NCI-H187 treated with DMSO at 0.1 percent for 48 hours (cell line): ENCODE measurements around the gene PRSS50.

Experiments
- DNase-seq: peaks from one replicate; lab custom pipeline; 2025; lab: John Stamatoyannopoulos, UW

PRSS50 gene

DNA sequence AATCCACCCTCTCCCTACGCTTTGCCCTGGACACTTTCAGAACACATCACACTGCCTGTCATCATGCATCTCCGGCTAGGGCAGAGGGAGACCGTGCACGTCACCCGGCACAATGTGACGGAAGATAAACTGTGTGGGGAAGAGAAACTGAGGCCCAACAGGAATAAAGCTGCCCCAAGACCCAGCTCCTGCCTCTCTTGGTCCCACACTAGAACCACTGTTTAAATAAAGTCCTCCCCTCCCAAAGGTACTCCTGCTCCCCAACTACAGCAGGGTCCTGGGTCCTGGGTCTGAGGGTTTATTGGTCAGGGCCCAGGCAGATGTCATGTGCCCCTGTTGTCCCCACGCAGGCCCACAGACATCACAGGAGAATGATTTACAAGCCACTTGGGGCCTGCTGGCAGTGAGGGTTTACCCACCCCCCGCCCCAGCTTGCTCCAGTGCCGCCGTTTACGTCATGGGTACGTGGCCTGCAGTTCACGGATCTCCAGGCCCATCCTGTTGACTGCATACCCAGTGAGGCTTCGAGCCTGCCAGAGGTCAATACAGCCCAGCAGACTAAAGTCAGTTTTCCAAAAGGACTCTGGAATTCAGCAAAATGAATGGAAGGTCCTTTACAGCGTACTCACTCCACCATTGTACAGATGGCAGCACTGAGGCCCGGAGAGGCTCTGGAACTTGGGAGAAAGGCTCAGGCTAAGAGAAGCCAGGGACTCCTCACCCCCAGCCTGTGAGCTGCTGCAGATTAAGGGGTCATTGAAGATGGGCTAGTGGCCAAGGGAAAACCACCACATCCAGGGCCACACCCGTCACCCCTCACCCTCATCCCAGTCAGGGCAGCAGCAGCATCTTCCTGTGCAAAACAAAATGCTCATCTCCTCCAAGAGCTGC is 47.4 kb downstream of the PRSS50 start:
- no peak for DNase-seq

DNA sequence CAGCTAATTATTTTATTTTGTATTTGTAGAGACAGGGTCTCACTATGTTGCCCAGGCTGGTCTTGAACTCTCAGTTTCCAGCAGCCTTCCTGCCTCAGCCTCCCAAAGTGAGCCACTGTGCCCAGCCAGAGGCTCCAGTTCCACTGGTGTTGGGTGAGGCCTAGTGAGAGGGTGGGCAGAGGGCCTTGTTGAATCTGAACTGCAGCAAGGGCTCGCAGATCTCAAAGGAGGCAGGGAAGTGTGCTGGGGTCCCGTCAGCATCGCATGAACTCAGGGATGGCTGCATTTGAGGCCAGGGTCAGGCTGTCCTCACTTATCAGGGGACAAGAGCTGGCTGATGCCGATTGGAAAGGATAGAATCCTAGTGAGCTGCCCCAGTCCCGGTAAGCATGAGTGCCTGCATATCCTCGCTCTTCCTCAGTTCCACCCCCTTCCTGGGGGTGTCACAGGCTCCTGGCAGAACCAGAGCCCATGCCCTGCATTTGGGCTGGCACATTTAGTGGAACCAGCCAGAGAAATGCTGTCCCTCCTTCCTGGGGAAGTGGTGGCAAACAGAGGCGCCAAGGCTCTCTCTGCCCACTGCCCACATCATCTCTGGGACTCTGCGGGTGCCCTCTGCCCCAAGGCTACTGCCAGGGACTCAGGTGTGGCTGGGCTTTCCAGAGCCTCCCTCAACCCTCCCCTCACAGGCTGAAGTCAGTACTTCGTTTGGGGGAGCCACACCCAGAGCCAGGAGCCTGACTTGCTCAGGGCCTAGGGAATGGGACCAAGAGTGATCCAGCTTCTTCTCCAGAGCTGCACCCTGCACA is 48.3 kb downstream of the PRSS50 start:
- DNase-seq: no peak

DNA sequence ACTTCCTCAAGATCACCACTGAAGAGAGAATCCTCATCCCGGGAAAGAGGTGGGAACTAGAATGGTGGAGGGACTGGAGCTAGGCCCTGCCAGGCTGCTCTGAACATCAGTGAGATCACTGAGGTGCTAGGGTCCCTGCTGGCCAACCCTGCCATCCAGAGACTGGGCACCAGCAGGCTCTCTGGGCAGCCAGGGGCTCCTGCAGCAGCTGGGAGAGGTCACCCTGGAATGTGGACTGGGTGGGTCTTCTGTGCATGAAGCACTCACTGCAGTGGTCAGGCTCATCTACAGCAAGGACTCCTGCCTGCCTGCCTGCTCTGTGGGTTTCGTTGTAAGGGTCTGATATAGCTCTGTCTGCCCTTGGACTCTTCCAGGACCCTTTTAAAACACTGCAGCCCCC is 49.1 kb downstream of the PRSS50 start:
- no peak for DNase-seq

DNA sequence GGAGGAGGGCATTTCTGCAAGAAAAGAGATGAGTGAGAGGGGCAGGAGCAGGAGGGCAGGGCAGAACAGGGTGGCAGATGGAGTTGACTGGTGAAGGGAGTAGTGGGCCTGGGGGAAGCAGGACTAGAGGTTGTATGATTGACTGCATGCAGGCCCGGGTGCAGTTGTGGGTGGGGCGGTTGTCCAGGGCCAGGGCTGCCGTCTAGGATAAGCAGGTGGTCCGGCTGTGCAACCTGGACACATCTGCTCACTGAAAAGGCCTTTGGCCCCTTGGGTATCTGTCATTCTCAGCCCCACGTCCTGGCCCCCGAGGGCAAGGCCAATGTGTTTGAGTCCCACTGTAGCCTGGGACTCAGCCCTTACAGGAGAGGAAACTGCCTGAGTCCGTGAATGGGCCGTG is 49.6 kb downstream of the PRSS50 start:
- no peak for DNase-seq

DNA sequence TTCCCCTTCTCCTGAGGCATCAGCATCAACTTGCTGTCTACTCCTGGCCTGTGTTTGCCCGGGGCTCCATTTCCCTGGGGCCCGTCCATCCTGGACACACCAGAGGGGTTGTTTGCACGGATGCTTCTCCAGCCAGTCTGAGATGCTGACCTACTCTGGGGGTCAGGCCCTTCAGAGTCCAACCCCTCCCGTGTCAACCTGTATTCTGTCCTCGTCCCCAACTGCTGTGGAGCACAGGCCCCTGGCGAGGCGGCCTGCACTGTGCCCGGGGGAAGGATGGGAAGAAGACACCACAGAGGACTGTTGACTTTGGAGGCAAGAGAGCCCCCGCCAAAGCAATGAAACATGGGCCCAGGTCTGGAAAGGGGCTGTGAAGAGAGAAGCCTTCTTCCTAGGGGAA is 50.0 kb downstream of the PRSS50 start:
- DNase-seq: no peak

DNA sequence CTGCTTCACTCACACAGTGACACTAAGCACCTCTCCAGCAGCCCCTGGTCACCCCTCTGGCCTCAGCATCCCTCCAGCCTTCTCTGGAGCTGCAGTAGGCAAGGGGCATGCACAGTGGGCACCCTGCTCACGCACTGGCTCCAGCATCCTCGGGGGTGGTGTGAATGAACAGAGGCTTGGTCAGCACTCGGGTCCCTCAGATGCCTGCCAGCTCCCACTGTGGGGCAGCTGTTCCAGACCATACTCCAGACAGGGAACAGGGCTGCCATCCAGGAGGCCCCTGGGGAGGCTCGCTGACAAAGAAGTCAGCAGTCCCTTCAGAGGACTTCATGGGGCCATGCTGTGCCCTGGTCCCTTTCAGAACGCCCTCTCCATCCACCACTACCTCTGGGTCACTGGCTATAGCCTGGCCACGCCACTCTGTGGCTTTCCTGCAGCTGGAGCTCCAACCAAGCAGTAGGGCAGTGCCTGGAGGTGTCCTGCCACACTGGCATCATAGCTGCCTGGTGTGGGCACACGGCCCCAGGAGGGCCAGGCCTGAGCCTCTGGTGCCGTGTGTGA is 50.5 kb downstream of the PRSS50 start:
- DNase-seq: no peak

DNA sequence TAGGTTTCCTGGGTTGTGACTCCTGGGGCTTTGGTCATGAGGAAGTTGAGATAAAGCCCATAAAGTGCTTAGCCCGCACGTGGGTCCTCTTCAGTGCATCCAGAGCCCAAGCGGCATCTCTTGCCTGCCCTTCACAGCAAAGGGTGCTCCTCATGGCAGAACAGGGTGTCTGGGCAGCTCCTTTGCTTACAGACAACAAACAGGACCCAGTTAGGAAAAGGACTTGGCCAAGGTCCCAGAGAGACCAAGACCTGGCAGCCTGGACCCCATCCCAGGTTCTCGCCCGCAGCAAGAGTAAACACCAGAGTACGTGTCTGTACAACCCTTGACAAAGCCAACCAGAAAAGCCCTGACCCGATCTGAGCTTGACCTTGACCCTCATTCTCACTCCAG is 51.2 kb downstream of the PRSS50 start:
- no peak for DNase-seq

DNA sequence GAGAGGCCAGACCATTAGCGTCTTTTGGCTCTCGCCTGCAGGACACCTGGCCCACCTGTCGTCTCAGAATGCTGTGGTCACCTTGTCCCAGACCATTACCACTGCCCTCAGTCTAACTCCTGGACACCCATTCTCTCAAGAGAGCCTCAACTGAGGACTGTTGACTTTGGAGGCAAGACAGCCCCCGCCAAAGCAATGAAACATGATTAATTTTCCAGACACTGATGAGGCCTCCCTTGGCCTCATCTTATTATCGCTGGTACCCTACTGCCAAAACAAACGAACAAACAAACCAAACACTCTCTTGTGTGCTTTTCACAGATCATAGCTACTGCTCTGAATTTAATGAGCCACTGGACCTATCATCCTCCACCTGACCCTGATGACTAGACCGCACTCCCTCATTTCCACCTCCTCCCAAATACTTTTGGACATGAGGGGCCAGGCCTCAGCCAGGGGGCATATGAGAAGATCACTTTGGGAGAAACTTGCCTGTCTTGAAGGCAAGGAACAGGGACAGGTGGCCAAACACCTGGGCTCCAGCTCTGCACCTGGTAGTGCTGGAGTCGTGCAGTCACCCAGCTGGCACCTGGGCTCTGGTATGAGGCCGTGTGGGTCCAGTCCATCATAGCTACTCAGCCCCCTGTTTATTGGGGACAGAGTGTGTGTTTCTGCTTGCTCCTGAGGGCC is 51.8 kb downstream of the PRSS50 start:
- no peak for DNase-seq

DNA sequence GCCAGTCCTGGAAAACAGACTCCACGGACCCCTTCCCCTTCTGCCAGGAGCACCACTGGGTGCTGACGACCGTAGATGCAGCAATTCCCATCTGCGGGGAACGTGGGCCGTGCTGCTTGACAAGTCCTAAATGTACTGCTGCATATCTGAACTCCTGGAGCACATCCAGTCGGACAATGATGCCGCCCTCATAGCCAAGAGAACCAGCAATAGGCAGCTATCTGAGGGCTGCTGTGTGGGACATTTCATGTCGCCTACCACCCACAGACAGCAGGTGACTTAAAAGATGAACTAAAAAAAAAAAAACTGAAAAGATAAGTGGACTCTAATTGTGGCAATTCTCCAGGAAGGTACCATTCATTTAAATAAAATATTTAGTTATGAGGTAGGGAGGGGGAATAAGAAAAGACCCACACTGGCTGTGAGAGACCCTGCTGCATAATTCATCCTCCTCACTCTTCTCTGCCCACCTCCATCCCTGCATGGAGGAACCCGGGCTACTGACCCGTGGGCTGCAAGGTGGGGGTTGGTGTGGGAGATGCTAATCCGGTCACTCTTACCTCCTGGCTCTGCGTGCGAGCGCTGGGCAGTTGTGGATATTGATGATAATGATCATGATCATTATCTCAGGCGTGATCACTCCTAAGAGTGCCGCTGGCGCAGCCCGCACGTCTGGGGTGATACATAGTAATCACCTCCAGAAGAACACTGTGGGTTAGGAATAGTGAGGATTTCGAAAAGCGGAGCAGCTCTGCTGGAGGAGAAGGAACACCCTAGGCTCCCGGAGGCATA is 52.5 kb downstream of the PRSS50 start:
- DNase-seq: no peak

DNA sequence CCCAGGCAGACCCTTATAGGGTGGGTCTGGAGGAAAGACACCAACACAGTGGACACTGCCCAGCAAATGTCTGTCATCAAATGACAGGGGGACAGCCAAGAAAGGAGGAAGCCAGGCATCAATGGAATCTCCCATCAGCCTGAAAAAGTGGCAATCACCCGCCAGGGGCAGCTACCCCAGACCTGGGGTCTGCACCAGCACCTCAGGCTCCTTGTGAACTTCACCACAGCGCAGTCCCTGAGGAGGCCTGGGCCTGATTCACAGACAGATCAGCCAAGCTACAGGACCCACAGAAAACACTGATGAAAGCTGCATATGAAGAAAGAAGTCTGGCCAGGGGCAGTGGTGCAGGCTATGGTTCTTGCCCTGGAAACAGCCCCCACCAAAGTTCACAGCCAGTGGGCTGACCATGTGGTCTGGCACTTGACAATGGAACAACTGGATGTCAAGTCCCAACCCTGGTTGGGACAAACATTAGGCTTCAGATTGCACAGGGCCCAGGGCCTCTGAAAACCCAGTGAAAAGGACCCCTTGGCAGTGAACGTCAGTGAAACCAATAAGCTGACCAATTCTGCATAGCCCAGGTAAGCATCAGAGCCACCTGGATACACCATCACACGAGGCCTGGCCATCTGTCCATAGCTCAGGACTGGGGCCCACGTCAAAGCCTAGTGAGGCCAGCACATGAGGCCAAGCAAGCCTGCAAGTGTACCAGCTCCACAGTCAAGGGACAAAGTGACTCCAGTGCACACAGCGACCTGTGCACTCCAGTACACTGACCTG is 53.3 kb downstream of the PRSS50 start:
- DNase-seq: no peak

DNA sequence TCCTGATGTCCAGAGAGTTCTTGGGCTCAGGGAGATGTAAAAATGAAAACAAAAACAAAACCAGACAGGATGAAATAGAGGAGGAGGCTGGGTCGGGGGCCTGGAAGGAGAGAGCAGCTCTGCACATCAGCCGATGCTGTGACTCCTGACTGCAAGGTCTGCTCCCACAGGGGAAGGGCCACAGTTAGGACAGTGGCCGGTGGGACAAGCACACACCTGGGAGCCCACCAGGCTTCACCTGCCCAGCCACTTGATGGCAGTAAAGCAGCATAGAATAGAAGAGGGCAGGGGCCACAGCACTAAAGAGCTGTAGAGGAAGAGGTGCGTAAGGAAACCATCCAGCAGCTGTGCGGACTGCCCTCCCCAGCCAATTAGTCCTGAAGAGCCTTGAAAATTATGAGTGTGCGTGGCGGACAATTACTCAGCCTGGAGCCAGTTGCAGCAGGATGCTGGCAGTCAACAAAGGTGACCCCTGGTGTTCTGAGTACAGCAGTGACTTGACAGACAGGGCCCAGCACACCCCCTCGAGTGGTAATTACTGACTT is 54.0 kb downstream of the PRSS50 start:
- DNase-seq: peak; percentile 28

DNA sequence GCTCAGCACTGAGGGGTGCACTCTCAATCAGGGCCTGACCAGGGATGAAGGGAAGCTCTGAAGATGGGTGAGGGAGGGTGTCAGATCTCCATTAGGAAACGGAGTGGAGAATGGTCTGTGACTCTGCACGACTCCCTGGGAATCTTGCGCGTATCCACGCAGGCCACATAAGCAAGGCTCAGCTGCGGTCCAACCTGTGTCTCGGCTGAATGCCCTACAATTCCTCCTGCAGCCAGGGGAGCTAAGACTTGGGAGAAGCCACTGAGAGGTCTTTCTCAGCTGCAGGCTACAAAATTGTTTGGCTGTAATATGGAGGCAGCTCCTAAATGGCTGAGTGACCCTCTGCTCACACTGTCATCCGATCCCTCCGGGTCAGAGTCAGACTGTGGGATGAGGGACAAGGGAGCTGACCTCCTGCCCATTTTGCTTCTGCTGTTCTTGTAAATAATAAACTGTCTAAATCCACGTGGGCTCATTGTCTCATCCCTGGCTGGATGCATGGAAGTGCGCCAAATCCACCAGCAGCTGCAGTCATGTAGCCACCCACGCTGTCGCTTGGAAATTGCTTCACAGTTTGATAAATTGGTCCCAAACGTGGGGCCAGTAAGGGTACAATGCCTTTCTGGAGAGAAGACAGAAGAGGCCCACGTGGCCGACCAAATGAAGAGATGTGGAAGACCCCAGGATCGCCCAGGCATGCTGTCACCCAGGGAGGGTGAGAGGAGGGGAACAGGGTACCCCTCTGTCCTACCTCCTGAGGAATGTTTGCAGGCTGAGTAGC is 54.7 kb downstream of the PRSS50 start:
- no peak for DNase-seq
